ENCODE results near the gene USH1G.

- TF ChIP-seq CTCF (optimal IDR thresholded peaks at IDR 0.05 in 1 of 3, IDR thresholded peaks at IDR 0.05 in 1 of 3, conservative IDR thresholded peaks at IDR 0.05 in 1 of 3; ENCODE audit: extremely low read depth in 1 of 3, insufficient read depth in 2 of 3, low read length in 3 of 3) (no peak), EZH2 (IDR thresholded peaks at IDR 0.05; ENCODE audit: low read length) (no peak)
These were observed 3.4 kb downstream of the USH1G start for GRCh38 chr17:74919440-74920305.

All from keratinocyte (primary cell).